Activated CD4-positive, alpha-beta T cell treated with anti-CD3 and anti-CD28 coated beads, Interleukin-2, amount 50 U/mL, for 24 hours (primary cell): ENCODE results near the gene EFCC1.
"Not testable (repeated sequence)": the region's sequence is repeated elsewhere in the genome, so short reads cannot be mapped to it uniquely, and the experiment has no call there.

Experiments used
- DNase-seq, 2 donors: peaks; one replicate each; pipeline ENCODE4 v3.0.0-alpha.2; 2020; ENCODE audit warnings: low read depth in 1 of 2, low spot score in 1 of 2

EFCC1 gene

GRCh38 chr3:129069313-129070085, 68.4 kb downstream of the EFCC1 start:
- DNase-seq: not testable (repeated sequence)

DNA sequence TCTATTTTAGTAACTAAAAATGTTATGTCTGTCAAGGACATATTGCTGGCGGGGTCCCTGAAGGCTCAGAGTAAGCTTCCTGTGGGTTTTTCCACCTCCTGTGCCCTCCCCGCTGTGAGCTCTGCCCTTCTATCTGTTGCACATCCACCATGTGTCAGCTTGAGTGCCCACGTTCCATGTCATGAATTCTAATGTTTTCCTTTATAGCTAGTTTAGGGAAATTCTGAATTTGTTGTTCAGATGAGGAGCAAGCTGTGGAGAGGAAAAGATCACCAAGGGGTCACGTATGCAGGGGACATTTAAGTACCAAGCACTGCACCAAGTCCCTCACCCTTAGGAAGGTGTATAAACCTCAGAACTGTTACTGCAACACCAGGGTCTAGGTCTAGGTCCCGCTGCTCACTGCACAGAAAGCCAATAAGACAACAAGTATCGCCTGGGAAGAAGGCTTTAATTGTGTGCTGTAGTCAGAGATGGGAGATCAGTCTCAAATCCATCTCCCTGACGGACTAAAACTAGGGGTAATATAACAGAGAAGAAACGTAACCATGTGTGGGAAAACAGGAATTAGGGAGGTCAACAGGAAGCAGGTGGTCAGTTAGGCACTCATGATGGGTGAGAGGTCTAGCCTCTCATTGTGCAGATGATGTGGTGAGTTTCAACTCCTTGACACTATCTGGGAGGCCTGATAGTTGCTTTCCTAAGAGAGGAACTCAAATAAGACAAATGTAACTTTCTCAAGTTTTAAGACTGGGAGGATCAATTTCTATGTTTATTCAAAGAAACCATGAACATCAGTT, 69.2 kb downstream of the EFCC1 start:
- DNase-seq: no peak

GRCh38 chr3:129077222-129077621, 76.1 kb downstream of the EFCC1 start:
- DNase-seq: no peak

- no peak for DNase-seq
These were observed 77.4 kb downstream of the EFCC1 start for GRCh38 chr3:129078510-129078909.

GRCh38 chr3:129081503-129081902, 80.4 kb downstream of the EFCC1 start:
- no peak for DNase-seq

- DNase-seq: no peak
These were observed 80.9 kb downstream of the EFCC1 start for GRCh38 chr3:129082026-129082425.

DNA sequence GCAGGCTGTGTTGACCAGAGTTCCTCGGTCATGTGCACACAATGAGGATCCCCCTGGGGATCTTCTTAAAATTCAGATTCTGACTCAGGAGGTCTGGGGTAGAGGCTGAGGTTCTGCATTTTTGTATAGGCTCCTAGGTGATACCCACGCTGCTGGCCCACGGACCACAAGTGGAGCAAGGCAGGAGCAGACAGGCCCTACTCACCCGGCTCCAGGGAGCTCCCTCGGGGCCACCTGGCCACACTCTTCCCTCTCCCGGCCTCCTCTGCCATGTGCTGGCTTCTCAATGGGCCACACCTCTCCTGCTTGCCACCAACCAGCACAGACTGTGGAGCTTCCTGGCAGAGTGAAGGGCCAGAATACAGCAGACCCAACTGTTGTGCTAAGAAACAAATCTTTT, 83.4 kb downstream of the EFCC1 start:
- DNase-seq: no peak

GRCh38 chr3:129085165-129085715, 84.1 kb downstream of the EFCC1 start:
- DNase-seq: no peak

GRCh38 chr3:129085818-129086217, 84.7 kb downstream of the EFCC1 start:
- no peak for DNase-seq

DNA sequence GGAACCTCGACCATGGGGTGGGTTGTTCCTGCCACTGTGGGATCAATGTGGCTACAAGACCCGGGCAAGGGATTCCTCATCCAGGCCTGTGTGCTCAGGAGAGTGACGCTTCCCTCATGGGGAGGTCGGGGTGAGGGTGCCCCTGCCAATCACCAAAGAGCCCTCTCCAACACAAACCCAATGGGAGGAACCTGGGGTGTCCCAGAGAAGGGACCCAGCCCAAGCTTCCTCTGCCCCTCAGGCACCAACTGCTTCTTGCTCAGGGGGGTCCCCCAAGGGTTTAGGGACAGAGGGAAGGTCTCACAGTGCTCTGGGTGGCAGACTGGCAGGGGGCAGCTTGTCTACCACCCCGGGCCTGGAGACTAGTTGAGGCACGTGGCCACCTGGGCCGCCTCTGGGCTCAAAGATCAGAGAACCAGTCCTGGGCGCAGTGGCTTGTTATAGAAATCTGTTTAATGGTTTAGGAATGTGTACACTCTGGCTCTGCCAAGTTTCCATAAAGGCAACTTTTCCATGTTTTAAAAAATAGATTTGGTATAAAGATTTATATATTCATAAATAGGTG, 86.1 kb downstream of the EFCC1 start:
- DNase-seq: no peak

- DNase-seq: not testable (repeated sequence)
These were observed 86.8 kb downstream of the EFCC1 start for GRCh38 chr3:129087904-129088303.

DNA sequence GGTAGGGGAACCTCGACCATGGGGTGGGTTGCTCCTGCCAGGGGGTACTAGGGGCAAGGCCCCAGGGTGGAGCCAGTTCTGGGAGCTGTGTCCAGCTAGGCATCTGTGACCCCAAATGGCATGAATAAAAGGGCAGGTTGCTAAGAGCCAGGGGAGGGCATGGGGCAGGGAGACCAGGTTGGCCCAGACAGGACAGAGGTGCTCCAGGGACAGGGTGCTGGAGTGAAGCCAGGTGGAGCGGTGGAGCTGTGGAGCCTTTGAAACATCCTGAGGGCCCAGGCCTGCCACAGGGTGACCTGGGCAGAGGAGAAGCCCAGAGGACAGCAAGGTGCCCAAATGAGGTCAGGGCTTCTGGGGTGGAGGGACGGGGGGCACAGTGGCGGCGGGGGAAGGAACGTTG, 87.2 kb downstream of the EFCC1 start:
- not testable (repeated sequence) for DNase-seq
